Breast epithelium (tissue), 3 donors: Measurements from ENCODE around the gene FOXN3.

Source experiments
- POLR2A ChIP-seq: fragments of 450-650 bp; IDR thresholded peaks from one replicate; pipeline ENCODE4 v1.6.1; 2016; ENCODE audit warnings: antibody characterized with exemption, mild to moderate bottlenecking, moderate library complexity
- POLR2AphosphoS5 ChIP-seq, 3 donors: sonication (generic); formaldehyde crosslinking; IDR thresholded peaks; one replicate each; pipeline ENCODE4 v1.6.1; 2017; ENCODE audit warnings: antibody characterized with exemption in 3 of 3
- TF ChIP-seq, protein P1 (sequence below), 3 donors: fragments of 450-650 bp; IDR thresholded peaks; one replicate each; pipeline ENCODE4 v1.5.1; 2016 to 2017; ENCODE audit warnings: antibody characterized with exemption in 3 of 3, mild to moderate bottlenecking in 3 of 3, moderate library complexity in 3 of 3

DNA sequence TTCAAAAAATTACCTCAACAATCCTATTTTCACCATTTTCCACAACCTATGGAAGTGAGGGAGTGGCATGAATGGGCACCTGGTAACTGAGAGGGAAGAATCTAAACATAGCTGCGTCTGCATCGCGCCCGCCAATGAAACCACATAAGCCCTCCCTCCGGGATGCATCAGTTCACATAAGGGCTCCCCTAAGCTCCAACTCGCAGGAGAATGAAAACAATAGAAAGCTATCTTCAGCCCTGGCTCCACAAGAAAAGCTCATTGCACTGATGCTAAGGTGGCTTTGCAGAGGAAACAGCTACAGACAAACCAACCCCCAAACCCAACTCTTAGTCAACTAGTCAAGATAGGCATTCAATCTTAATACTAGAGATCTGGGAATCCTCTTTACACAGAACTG, 173.3 kb downstream of the FOXN3 start:
- TF ChIP-seq, protein P1, sequence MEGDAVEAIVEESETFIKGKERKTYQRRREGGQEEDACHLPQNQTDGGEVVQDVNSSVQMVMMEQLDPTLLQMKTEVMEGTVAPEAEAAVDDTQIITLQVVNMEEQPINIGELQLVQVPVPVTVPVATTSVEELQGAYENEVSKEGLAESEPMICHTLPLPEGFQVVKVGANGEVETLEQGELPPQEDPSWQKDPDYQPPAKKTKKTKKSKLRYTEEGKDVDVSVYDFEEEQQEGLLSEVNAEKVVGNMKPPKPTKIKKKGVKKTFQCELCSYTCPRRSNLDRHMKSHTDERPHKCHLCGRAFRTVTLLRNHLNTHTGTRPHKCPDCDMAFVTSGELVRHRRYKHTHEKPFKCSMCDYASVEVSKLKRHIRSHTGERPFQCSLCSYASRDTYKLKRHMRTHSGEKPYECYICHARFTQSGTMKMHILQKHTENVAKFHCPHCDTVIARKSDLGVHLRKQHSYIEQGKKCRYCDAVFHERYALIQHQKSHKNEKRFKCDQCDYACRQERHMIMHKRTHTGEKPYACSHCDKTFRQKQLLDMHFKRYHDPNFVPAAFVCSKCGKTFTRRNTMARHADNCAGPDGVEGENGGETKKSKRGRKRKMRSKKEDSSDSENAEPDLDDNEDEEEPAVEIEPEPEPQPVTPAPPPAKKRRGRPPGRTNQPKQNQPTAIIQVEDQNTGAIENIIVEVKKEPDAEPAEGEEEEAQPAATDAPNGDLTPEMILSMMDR (IDR thresholded peaks at IDR 0.05): no peak
- TF ChIP-seq POLR2A (no peak), POLR2AphosphoS5 (IDR thresholded peaks at IDR 0.05) (no peak)
